T follicular helper cell (primary cell): Measurements from ENCODE around the gene STARD13.

ENCODE experiments used
- DNase-seq: peaks from one replicate; pipeline ENCODE4 v3.0.0-alpha.2; 2020; ENCODE audit warnings: low read depth

The STARD13 gene

DNA sequence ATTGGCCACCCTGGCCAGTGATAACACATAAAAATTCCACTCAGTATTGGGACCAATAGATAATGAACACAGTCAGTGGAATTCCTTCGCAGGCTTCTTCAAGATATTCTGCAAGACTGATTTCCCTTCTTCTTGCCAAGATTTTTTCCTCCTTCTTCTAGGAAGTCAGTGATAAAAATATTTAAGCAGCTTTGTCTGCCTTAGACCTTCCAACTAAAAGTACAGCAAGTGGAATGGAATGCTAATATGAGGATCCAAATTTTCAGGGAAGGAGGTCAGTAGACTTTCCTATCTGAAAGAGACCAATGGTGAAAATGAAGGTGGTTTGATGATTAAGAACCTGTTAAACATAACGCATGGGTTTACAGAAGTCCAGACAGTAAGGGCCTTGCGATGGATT, 9.6 kb downstream of the STARD13 start:
- no peak for DNase-seq

DNA sequence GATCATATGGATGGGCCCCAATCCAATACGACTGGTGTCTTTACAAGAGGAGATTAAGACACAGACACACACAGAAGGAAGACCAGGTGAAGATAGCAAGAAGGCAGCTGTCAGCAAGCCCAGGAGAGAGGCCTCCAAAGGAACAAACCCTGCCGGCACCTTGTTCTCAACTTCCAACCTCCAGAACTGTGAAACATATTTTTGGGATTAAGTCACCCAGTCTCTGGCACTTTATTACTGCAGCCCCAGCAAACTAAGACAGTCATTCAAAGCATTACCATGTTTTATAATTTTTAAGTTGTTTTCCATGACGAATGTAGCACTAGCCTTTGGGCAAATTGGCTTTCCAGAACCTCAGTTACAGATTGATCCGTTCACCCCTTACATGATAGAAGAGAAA, 11.3 kb downstream of the STARD13 start:
- DNase-seq = no peak

DNA sequence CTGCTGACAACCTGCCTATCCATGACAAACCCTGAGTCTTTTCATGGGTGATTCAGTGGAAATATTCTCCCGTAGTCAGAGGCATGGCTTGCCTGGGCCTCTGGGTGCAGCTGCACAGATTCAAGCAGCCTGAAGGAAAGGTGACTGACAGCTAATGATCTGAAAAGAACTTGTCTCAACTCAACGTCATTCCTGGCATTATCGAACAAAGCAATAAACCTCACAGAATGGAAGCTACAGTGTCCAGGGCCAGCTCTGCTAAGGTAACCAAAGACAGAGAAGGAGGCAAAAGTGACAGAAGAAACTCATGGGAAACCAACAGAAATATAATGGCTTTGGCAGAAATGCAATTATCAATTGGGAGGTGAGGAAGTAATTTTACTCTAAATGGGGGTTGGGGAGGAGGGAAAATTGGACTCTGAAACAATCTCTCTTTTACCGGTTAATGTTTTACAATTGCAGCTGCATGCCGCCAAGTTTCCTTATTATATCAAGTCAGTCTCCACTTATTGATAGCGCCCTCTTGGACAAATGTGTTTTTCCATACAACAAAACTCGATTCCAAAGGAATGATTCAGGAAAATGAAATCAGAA, 12.9 kb downstream of the STARD13 start:
- no peak for DNase-seq

DNA sequence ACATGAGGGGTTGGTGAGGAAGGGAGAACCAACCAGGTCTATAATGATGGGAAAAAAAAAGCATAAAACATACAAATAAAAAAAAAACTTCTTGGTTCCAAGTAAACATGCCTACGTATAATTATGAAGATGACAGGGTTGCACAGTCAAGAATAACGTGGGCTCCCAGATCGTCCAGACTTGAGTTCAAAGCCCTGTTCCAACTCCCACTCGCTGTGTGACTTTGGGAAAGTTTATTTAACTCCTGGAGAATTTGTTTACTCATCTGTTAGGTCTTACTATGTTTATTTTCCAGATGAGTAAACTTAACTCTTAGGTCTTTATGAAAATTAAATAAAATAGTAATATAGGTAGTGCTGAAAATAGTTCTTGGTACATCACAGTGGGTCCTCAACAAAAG, 13.8 kb downstream of the STARD13 start:
- no peak for DNase-seq

DNA sequence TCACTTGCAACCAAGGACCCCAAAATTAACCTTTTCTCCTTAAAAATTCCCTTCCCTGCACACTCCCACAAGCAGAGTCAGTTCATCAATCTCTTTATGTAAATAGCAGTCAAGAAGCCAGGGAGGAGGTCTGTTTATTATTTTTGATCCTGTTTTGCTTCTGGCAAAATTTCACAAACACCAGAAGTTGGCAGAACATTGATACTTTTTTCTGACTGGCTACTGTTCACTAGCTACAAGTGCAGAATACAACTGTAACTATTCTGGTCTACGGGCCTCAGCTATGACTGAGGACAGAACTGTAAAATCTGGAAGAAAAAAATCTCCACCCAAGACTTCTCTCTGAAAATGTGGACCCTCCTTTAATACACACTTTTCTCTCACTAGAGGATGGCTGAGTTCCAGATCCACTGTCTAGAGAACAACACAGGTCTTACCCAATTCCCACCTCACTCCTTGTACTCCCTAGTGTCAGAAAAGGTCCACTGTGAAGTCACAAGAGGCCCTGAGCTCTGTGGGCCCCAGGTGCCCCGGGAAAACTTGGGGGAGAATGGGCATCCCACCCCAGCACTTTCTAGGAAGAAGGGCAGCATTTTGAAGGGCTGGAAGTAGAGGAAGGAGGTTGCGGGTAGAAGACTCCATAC, 14.5 kb downstream of the STARD13 start:
- DNase-seq = no peak

DNA sequence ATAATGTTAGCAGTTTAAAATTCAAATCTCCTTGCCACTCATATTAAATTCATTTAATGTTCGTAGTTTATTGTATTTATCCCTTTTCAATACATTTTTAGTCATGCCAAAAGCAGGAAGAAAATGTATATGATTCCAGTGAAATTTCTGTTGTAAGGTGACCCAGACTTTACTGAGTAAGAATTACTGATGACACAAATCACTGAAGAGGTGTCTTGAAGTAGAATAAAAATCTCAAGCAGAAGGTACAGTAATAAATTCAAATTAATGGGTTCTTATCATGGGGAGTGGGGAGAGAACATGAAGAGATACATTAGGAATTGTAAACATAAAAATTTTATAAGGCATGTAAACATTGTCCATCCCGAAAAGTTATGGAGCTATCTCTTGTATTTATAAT, 19.9 kb downstream of the STARD13 start:
- DNase-seq = no peak

DNA sequence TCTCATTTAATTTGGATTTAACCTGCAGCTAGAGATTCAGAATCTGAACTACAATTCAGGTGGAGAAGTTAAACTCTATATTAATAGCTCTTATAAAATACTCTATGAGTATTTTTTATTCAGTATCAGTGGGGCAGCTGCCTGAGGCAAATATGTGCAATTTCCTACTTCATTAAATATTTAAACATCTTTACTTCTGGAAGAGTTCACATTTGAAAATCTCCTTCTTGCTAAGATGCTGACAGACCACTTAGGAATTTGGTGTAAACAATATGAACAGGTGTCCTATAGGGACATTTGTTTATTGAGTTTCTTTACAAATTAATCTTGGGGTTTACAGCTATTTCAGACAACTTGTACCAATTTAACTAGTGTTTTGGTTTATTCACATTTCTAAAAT, 20.4 kb downstream of the STARD13 start:
- DNase-seq = no peak

DNA sequence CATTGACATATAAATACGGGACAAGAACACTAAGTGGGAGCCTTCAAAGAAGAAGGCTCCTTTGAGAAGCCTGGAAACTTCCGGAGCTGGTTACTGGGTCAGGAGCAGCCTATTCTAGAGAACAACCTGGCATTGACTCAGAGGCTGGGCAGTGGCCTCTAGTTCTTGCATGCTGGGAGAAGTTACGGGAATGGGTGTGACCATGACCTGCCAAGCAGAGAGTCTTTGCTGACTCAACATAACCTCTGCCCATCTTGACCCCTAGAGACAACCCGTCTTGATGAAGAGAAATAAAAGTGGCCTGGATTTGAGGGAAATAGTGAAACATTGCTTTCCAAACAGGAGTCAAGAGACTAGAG, 21.0 kb downstream of the STARD13 start:
- no peak for DNase-seq

DNA sequence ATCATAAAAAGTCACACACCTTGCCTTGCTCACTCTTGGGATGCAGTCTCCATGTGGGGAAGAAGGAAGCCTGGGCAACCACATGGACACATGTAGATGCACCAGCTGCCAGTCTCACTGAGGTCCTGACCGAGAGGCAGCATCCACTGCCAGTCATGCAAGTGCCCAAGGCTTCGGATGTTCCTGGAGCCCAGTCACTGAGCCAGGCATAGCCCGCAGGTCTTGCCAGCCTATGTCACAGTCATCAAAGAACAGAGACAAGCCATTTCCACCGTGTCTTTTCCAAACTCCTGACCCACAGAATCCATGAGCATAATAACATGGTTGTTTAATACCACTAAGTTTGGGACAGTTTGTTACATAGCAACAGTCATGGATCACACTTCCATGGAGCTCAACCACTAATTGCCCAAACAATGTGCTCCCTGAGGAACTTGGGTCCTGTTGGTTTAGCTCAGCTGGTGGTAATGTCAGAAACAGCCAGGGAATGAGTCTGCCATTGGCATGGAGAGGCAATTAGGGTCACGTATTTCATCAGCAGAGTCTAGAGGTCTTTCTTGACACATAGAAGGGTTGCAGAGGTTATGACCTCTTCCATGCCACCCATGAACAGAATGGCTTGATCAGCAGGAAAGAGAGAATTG, 21.5 kb downstream of the STARD13 start:
- DNase-seq = no peak

DNA sequence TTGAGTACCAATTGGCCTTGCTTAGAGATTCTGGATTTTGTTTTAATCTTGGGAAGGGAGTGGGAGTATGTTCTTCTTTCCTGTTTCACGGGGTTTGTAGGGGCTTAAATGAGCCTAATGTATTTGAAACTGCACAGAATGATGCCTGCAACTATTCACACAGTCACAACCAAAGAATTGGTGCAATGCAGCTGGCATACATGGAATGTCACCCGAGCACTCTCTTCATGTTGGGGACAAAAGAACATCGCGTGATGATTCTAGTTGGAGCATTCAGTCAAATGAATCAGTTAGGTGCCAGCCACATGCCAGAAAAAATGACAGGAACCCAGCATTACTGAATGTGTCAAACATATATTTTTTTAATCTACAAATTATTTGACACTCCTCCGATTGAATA, 22.1 kb downstream of the STARD13 start:
- DNase-seq = no peak

DNA sequence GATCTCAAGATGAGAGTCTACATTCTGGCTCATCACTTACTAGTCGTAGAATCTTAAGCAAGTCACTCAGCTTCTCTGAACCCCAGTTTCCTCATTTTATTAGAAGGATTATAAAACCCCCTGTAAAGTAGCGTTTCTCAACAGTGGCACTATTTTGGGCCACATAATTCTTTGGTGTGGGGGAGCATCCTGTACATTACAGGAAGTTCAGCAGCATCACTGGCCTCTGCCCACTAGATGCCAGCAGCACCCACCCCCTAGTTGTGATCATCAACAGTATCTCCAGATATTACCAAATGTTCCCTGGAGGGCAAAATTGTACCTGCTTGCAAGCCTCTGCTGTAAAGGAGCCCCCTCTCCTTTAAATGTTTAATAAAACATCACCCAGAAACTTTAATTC, 22.6 kb downstream of the STARD13 start:
- no peak for DNase-seq

DNA sequence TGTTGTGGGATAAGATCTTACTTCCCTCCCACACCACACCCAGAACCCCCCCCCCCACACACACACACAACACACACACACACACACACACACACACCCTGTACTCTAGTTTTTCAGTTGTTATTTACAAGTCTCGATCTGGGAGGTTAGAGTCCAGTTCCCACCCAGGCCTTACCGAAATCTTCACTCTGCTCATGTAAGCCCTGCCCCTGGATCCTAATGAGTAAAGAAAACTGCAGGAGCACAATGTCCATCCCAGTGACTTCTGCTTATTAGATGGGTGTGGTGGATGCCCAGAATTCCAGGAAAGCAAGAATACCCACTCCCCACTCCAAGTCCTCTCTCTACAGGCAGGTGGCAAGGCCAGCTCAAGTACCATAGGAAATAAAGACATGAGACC, 23.0 kb downstream of the STARD13 start:
- DNase-seq = no peak

DNA sequence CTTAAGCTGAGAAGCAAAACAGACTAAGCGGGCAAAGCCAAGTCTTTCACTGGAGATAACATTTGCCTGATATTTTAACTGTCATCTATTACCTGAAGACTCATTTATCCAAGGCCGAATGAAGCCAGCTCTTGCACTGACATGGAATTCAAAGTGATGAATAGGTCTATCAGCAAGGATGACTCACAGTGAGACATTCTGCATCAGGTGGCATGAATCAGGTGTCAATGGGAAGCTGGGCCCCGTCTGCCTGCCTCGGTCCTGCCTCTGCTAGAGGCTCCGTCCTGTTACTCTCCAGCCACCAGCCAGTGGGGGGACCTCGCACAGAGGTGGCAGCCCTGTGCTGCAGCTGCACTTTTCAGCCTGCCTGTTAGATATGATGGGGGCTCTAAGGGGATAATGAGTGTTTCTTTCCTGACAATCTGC, 23.5 kb downstream of the STARD13 start:
- DNase-seq = no peak

DNA sequence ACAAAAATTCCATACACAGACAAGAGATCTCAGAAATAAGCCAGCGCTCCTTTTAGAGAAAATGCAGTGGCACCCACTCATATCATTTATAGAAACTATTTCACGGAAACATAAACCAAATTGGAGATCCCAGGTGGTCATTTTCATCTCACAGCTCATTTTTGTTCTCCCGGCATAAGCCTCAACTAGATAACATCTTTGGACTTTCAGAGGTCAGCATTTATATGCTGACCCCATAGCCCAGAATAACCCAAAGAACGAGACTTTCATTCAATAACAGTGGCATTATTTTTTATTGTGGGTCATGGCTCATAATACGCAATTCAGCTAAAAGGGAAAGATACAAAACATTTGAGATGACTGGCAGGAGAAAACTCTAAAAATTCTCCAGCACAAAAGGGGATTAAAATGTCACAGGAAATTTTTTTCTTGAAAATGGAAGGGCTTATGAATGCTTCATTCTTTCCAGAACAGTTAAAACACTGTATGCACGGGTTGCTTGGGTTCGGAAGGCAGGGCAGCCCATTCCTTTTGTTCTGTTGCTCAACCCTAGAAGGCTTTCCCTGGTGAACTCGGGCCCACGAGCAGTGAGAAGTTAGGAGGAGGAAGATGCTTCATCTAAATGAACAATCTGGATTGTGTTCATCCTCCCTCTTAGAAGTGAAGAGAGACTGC, 24.0 kb downstream of the STARD13 start:
- DNase-seq = no peak

DNA sequence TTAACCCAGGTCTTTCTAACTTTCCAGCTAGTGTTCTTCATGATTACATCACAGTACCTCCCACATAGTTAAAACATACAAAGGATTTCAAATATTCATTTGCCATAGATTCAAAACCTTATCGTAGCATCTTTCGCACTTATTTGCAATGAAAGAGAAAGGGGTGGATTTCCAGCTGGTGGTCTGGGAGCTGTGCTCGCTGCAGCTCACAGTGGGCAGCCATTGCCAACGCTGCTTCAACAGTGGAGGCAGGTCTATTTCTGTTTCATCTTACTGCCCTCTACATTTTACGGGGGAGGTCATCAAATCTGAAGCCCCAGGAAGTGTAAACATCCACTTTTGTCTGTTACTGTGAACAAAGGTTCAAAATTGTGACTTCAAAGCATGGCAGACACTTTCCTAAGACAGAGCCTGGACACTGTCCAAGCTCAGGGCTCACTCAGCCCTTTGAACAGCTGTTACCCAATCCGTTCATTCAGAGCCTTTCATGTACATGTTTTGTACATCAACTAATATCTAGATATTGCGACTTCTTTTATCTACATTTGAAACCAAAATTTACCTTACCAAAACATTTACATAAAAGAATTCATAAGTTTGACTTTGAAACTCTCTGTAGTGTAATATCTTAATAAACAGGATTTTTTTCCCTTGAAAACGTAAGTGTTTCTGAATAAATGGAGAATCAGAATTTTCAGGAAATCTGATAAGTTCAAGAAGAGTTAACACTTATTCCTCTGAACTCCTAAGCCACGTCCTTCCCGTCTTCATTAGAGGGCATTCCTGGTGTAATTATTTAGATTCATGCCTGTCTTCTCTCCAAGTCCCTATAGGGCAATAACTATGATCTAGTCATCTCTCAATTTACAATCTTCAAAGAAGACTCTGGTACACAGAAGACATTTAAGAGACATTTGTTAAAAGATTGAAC, 25.1 kb downstream of the STARD13 start:
- no peak for DNase-seq

DNA sequence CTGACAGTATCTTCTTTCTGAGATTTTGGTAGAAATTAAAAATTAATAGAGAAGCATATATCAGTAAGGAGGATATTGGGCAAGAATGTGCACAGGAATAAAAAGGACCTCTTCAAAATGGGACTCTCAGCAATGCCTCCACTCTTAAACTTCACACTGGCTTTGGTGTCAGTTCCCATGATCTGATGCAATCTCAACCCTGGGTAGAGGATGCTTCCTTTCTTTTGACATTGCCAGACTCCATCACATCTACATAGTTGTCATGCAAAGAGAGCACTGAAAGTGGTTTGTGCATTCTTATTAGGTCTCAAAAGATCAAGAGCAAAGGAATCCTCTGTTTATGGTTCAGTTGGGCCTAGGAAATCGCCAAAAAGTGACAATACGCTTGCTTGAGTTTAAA, 26.3 kb downstream of the STARD13 start:
- no peak for DNase-seq

DNA sequence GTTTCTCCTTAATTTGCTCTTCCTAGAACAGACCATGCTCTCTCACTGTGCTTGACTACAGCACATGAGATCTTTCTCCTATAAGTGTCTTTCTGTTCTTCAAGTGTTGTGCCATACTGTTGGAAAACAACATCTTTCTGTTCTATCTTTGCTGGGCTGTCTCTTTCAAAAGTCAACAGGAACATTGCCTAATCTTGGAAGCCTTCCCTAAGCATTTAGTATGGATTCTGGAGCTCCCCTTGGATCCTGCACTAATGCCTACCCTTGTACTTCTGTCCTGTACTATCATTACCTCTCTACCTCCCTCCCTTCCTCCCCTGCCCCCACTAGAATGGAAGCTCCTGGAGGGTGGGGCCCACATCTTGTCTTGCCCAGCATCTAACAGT, 26.8 kb downstream of the STARD13 start:
- no peak for DNase-seq

DNA sequence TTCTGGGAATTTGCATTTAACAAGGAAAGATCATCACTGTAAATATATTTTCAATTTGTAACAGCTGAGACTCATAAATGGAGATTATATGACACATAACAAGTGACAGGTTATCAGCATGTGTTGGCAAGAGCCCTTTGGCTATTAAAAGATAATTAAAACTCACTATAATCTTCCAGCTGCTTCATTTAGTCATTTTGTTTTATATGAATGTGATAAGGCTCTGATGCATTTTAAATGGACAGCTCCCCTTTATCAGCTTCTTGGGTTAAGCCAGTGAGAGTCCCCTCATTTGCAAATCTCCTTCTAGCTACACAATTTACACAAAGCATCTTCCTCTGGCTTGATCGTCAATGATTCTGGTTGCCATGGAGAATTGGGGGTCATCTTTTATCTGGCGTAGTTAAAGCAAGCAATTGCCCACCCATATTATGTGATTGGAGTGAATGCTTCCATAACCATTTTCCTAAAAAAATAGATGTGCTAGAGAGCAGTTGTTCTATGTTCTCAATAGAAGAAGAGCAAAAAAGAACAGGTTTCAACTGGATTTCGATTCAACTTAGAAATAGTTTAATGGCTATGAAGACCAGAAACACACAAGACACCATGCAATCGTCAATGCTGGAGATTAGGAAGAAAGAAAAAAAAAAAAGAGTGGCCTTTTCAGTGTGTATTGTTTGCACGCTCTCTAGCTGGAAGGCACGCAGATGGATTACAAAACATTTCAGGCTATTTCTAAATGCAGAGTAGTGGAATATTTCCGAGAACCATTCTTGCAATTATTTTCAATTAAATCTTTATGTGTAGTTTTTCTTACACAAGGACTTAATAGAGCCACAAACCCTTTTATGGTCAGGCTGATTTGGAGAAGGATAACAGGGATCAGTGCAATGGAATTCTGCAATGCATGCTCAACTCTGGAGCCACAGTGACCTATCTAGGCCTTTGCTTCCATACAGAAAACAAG, 27.4 kb downstream of the STARD13 start:
- DNase-seq = no peak

DNA sequence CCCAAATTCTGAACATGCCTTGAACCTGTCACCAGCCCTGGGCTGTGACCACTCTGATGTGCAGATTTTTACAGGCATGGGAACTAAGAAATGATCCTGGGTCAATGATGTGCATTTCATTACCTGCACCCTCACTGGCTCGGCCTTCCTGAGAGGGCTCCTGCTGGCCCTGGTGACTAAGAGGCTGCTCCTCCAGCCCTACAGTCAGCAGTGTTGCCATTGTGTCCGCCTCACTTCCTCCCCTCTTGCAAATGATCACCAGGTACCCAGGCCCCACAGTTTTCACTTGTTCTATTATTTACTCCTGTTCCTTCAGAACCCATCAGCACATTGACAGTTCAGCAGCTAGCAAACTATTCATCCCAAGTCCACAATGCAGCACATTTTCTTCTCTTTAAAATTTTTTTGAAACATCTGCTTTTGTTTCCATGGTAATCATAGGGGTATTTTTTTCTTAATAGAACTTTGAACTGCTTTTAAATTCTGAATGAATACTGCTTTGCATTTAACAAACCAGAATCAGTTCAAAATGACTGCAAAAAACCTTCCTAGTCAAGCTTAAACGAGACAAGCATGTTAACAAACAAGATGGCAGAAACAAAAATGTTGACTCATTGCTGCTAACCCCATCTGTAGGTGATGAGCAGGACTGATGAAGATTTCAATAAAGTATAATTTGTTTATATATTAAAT, 29.3 kb downstream of the STARD13 start:
- no peak for DNase-seq

DNA sequence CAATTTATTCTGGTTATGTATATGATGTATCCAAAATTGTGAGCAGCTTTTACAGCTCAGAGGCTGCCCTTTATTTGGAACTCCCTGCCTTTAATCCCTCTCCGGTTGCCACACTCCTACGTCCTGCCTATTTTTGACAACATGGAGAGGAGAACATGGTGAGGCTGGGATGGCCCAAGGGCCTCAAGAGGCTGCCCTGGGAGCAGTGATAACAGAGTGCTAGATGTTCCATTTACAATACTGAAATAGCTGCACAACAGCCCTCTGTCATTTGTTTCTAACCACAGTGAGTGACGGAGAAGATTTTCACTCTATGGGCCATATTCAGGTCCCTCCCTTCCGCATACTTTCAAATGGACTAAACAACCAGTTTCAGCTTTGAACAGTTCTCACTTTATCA, 33.4 kb downstream of the STARD13 start:
- no peak for DNase-seq
